ENCODE measurements around the gene HMX3. TPM values are rescaled to one million over a fixed set of nuclear protein-coding genes. Genes with fewer than 3 reads are reported as not detected.
A peak's percentile ranks its signal among the peaks of the same experiment; 100 is the strongest.

The HMX3 gene
- total RNA-seq, 6 experiments from 2014 or later, result not detected

DNA sequence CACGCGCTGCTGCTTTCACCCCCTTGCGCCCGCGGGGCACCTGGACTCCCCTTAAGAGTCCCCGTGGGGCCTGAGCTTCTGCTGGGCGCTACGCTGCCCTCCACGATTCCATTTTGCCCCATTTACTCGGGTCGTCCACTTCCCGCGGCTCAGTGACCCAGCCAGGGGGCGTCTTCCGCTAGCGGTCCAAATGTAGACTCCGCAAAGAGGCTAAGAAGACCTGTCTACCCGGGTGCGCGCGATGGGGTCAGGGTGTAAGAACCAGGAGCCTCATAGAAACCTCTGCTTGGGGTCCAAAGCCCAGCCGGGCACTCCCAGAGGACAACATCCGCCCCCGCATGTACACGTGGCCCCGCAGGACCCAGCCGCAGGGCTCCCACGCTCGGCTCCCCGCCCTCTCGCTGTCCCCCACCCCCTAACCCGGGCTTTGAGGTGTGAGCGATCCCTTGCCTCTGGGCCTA is 7.0 kb downstream of the HMX3 start:
- peaks cover 0 to 29% (median 5%) of the 10 kb centered on the region in 4 donors for H3K4me1 ChIP-seq
- WGBS (ENCODE audit: insufficient coverage, low coverage, low lambda C conversion rate, missing lambda C conversion rate), result no CpG with 5 or more reads among the region's 33 CpGs
- DNase-seq (no peak), ATAC-seq (no peak)
- peaks cover 30 to 78% of the 10 kb centered on the region in 2 donors for H3K27me3 ChIP-seq
- no peak overlapping the region for H3K27ac ChIP-seq
- intact Hi-C loops (cut with DNase I), result loop anchor here in 1 of 2 donors (10.0 kb wide), 1 partner anchor 242 kb away; no protein-coding TSS in a partner anchor
- no peak overlapping the region for H3K4me3 ChIP-seq
- no peaks in the 10 kb centered on the region for H3K9me3 ChIP-seq
- H3K36me3 ChIP-seq, result no peaks in the 10 kb centered on the region
- TF ChIP-seq, protein P1, sequence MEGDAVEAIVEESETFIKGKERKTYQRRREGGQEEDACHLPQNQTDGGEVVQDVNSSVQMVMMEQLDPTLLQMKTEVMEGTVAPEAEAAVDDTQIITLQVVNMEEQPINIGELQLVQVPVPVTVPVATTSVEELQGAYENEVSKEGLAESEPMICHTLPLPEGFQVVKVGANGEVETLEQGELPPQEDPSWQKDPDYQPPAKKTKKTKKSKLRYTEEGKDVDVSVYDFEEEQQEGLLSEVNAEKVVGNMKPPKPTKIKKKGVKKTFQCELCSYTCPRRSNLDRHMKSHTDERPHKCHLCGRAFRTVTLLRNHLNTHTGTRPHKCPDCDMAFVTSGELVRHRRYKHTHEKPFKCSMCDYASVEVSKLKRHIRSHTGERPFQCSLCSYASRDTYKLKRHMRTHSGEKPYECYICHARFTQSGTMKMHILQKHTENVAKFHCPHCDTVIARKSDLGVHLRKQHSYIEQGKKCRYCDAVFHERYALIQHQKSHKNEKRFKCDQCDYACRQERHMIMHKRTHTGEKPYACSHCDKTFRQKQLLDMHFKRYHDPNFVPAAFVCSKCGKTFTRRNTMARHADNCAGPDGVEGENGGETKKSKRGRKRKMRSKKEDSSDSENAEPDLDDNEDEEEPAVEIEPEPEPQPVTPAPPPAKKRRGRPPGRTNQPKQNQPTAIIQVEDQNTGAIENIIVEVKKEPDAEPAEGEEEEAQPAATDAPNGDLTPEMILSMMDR (IDR thresholded peaks at IDR 0.05), result no peak
- TF ChIP-seq POLR2A (IDR thresholded peaks at IDR 0.05), result no peak

DNA sequence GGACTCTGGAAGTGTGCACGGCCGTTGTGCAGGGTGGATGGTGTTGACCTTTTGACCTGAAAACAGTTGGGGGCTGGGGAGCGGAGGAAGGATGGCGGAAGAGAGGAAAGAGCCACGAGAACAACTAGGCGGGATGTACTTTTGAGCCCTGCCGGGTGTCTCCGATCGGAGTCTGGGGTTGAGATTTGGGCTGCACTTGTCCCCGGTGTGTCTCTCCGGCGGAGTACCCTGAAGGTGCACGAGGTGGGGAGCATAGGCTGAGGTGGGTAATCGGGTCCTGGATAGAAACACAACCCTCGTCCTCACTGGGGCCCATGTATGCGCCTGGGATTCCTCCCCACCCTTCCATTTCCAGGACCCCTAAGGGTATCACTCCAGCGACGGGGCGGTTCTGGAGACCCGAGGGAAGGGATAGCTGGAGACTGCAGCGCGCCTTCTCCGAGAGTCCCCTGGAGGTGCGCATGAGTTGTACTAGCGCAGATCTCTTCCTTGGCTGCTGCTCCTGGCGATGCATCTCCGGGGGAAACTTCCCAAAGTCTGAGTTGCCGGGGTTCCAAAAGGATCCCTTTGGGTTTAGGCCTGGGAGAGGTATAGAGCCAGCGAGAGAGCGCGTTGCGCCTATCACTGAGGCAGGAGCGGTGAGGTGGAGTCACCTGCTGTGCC is 7.5 kb downstream of the HMX3 start:
- no peak overlapping the region for H3K4me3 ChIP-seq
- WGBS (ENCODE audit: insufficient coverage, low coverage, low lambda C conversion rate, missing lambda C conversion rate), result 7% methylated on average over 17 of the region's 33 CpGs
- intact Hi-C loops (cut with DNase I), result loop anchor here in 1 of 2 donors (10.0 kb wide), 1 partner anchor 242 kb away; no protein-coding TSS in a partner anchor
- DNase-seq (no peak), ATAC-seq (no peak)
- H3K9me3 ChIP-seq, result no peaks in the 10 kb centered on the region
- H3K27me3 ChIP-seq, result peaks cover 27 to 78% of the 10 kb centered on the region in 2 donors
- TF ChIP-seq, protein P1 (IDR thresholded peaks at IDR 0.05), result no peak
- no peak for TF ChIP-seq POLR2A (IDR thresholded peaks at IDR 0.05)
- H3K36me3 ChIP-seq, result no peaks in the 10 kb centered on the region
- no peak overlapping the region for H3K27ac ChIP-seq
- H3K4me1 ChIP-seq, result peaks cover 0 to 34% (median 5%) of the 10 kb centered on the region in 4 donors

DNA sequence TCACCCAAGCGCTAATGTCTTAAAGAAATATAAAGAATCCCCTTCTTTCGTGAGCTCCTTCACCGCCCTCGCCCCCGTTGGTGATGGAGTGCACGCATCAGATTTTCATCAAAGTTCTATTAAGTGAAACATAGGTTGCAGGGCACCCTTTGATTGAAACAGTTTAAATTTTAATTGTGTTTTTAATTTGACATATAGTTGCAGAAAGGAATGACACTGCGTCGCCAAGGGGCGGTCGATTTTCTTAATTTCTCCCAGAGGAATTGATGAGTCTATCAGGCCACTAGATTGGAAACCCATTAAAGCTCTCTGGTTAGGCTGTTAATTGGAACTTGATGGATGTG is 8.0 kb downstream of the HMX3 start:
- H3K9me3 ChIP-seq, result no peaks in the 10 kb centered on the region
- no peaks in the 10 kb centered on the region for H3K36me3 ChIP-seq
- TF ChIP-seq, protein P1 (IDR thresholded peaks at IDR 0.05), result no peak
- TF ChIP-seq POLR2A (IDR thresholded peaks at IDR 0.05), result no peak
- WGBS (ENCODE audit: insufficient coverage, low coverage, low lambda C conversion rate, missing lambda C conversion rate), result 9% methylated on average over 10 of the region's 10 CpGs
- DNase-seq, result no peak
- peaks cover 30 to 76% of the 10 kb centered on the region in 2 donors for H3K27me3 ChIP-seq
- peaks cover 0 to 38% (median 5%) of the 10 kb centered on the region in 4 donors for H3K4me1 ChIP-seq
- H3K27ac ChIP-seq, result no peak overlapping the region
- intact Hi-C loops (cut with DNase I), result loop anchor here in 1 of 2 donors (10.0 kb wide), 1 partner anchor 241 kb away; no protein-coding TSS in a partner anchor
- no peak overlapping the region for H3K4me3 ChIP-seq
- ATAC-seq, result no peak

DNA sequence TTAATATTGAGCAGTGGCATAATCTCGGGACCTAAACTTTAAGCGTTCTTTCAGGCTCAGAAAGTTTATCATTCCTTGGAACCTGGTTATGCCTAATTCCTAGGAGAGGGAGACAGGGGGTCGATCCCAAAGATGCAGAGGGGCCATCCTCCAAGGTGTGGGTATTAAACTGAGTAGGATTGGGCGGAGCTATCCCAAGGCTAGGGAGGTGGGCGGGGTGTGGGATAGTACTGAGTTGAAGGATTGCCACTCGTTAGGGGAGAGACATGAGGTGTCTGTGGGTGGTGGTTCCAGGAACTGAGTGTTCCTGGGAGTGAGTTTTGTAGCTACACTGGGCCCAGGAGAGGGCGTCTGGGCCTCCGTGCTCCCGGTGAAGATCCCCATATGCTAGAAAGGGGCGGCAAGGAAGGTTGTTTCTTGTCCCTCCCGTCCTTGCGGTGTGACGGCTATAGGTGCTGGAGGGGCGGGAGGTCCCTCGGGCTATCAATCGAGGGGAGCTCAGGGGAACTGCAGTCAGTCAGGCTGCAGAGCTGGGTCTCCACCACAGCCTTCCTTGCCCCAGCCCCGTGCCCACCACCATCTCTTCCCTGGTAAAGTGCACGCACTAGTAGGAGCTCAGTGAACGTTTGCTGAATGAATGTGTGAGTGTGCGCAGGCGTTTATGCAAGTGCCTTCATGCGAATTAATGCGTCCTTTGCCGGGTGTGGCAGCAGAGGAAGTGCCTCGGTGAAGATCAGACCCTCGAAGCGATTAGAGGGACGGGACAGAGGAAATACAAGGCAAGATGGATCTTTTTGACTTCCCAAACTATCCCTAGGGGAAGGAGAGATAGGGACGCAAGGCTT is 9.1 kb downstream of the HMX3 start:
- Histone ChIP-seq H3K27ac (no peak overlapping the region), H3K9me3 (no peaks in the 10 kb centered on the region), H3K36me3 (no peaks in the 10 kb centered on the region), H3K4me1 (peaks cover 0 to 33% (median 5%) of the 10 kb centered on the region in 4 donors), H3K4me3 (no peak overlapping the region), H3K27me3 (peaks cover 37 to 72% of the 10 kb centered on the region in 2 donors)
- intact Hi-C loops (cut with DNase I), result loop anchor here in 1 of 2 donors (10.0 kb wide), 1 partner anchor 240 kb away; no protein-coding TSS in a partner anchor
- no peak for TF ChIP-seq POLR2A (IDR thresholded peaks at IDR 0.05)
- TF ChIP-seq, protein P1 (IDR thresholded peaks at IDR 0.05), result peak in 3 of 4 donors; percentile 4 to 9 (median 9)
- ATAC-seq, result peak; percentile 19 to 52 (median 45)
- no peak for DNase-seq
- 5% methylated on average over 14 of the region's 29 CpGs for WGBS (ENCODE audit: insufficient coverage, low coverage, low lambda C conversion rate, missing lambda C conversion rate)
